Esophagus (tissue), 2 donors: ENCODE data around the gene GRB10. TPM values are rescaled to one million over a fixed set of nuclear protein-coding genes. Genes with fewer than 3 reads are reported as not detected.

ENCODE experiments used
- H3K27ac ChIP-seq, 2 donors: one replicate each; pipeline ENCODE4 v1.5.1; 2013; ENCODE audit warnings: low read depth in 2 of 2, mild to moderate bottlenecking in 2 of 2, inconsistent platforms in 1 of 2, low read length in 1 of 2, moderate library complexity in 1 of 2
- H3K27me3 ChIP-seq, 2 donors: one replicate each; pipeline ENCODE4 v1.6.1; 2013; ENCODE audit warnings: low read length in 2 of 2, control low read depth in 1 of 2, mild to moderate bottlenecking in 1 of 2; ENCODE audit not compliant: insufficient read depth in 2 of 2, control insufficient read depth in 1 of 2
- H3K36me3 ChIP-seq, 2 donors: one replicate each; pipeline ENCODE4 v1.6.1; 2013; ENCODE audit warnings: low read length in 1 of 2; ENCODE audit not compliant: control insufficient read depth in 2 of 2, insufficient read depth in 2 of 2
- H3K4me1 ChIP-seq, 2 donors: one replicate each; pipeline ENCODE4 v1.6.1; 2013; ENCODE audit warnings: low read length in 1 of 2; ENCODE audit not compliant: control insufficient read depth in 2 of 2, insufficient read depth in 2 of 2
- H3K4me3 ChIP-seq, 2 donors: one replicate each; pipeline ENCODE4 v1.5.1; 2013; ENCODE audit warnings: low read length in 2 of 2, mild to moderate bottlenecking in 2 of 2, low read depth in 1 of 2, moderate library complexity in 1 of 2
- H3K9me3 ChIP-seq, 2 donors: one replicate each; pipeline ENCODE4 v1.6.1; 2013; ENCODE audit warnings: mild to moderate bottlenecking in 2 of 2, low read depth in 1 of 2, low read length in 1 of 2, moderate library complexity in 1 of 2; ENCODE audit not compliant: control insufficient read depth in 2 of 2, insufficient read depth in 1 of 2
- WGBS, 2 donors: extraction: QIAGEN DNeasy Blood & Tissue Kit; methylation state at CpG; one replicate each; pipeline ENCODE4 v1.1.7; 2013; 5-methylcytosine and 5-hydroxymethylcytosine counted together
- polyA plus RNA-seq, 2 donors: library from polyadenylated mRNA; stranded (reverse); fragments of 200-250 nt; gene quantifications; one replicate each; pipeline ENCODE4 v1.2.3, GENCODE V29; 2013
- donor health status: healthy with polysubstance abuse.
- donor health status: Bipolar disorder and iron deficiency.

Gene GRB10
- polyA plus RNA-seq, 2 donors = 4.0 to 5.0 TPM

DNA sequence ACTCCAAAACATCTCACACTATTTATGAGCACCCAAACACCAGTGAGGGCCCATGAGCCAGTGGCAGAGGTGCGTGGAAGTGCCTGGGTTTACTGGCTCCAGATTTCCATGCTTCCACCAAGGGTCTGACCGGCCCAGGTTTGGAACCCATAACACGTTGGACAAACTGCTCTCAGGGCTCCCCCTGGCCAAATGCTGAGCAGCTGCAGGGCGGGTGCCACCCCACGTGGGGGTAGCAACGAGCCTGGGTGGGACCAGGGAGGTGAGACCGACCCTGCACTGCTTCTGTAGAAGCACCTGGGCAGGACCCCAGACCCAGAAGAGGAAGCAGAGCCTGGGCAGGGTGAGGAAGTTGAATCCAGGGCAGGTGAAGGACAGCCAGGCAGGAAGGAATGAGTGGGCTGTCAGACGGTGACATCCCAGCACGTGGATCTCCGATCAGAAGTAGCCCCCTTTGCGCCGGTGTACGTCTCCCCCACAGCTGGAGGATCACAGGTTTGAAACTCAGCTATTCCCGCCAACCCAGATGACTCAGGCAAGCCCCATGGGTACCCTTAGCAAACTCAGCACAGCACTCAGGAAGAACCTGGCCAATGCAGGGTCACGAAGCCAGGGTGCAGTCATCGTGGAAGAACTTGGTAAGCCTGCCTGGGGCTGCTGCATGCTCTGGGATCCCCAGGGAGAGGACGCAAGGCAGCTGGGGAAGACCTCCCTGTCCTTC is 117.1 kb downstream of the GRB10 start:
- Histone ChIP-seq H3K36me3 (no peaks in the 10 kb centered on the region), H3K4me3 (no peak overlapping the region), H3K27me3 (no peaks in the 10 kb centered on the region), H3K4me1 (peaks cover 12 to 19% of the 10 kb centered on the region in 2 donors), H3K9me3 (no peaks in the 10 kb centered on the region), H3K27ac (no peak overlapping the region)
- 80 to 84% methylated on average over 17 of the region's 17 CpGs for WGBS, 2 donors

DNA sequence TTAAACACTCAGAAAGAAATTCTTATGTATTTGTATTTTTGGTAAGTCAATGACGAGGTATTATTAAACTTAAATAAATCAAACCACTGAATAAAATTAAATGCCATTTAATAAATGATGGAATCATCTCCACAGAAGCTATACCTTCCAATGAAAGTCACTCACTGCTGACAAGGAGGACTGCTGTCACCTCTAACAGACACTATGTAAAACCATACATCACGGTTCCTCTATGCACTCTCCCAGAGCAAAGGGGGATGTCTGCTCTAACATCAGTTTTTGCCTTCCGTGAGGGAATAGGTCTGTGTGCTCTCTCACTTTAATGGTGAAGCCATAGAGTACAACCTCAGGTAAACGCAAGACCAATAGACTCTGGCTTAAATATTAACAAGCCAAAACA is 117.8 kb downstream of the GRB10 start:
- 57 to 62% methylated on average over 4 of the region's 4 CpGs for WGBS, 2 donors
- Histone ChIP-seq H3K4me1 (peaks cover 12 to 25% of the 10 kb centered on the region in 2 donors), H3K9me3 (no peaks in the 10 kb centered on the region), H3K27me3 (no peaks in the 10 kb centered on the region), H3K36me3 (peaks cover 0 to 3% of the 10 kb centered on the region in 2 donors), H3K4me3 (no peak overlapping the region), H3K27ac (no peak overlapping the region)

DNA sequence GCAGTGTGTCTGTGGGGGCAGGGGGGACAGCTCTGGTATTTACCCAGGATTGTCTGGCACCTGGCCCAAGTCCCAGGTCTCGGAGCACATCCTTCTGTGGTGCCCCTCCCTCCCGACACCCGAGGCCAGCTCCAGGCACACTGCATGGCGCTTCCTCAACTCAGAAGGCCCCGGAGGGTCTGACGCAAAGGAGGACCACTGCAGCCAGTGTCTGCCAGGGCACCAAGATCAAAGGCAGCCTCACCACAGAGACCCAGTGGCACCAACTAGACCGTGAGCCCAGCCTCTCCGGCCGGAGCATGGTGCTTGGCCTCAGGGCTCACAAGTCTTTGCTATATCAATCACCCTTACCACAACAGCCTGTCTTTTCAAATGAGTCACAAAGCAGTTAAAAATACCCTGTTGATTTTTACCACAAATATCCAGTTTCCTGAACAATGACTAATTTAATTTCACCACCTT is 118.2 kb downstream of the GRB10 start:
- H3K4me1 ChIP-seq = peaks cover 12 to 27% of the 10 kb centered on the region in 2 donors
- H3K27me3 ChIP-seq = no peaks in the 10 kb centered on the region
- no peaks in the 10 kb centered on the region for H3K9me3 ChIP-seq
- H3K36me3 ChIP-seq = peaks cover 0 to 4% of the 10 kb centered on the region in 2 donors
- H3K27ac ChIP-seq = no peak overlapping the region
- WGBS, 2 donors = 39 to 58% methylated on average over 9 of the region's 9 CpGs
- no peak overlapping the region for H3K4me3 ChIP-seq

DNA sequence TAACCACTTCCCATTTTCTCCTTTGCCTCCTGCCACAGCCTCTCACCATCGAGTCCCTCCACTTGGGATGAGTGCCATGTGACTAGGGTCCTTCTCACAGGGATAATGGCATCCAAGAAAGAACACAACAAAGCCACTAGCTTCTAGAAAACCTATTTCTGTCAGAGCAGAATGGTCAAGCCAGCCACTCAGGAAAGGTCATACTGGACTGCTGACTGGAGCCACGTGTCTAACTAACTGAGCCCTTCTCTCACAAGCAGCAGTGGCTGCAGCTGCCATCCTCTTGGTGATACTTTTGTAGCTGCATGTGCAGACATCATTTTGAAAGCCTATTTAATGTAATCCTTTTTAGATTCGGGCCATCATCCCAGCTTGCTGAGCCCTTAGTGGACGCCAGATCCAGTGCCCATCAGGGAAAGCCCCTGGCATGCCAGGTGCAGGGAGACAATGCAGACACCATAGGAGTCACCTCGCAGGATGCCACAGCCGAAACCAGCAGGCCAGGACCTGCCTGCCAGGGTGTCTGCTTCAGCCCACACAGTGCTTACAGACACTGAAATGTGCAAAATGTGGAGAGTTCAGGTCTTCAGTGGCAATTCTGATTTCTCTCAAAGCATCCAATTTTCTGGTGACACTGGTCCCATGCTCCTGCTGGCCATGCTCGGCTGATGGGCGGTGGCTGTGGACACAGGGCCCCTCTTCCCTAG is 119.1 kb downstream of the GRB10 start:
- no peak overlapping the region for H3K27ac ChIP-seq
- no peak overlapping the region for H3K4me3 ChIP-seq
- WGBS, 2 donors = 55 to 71% methylated on average over 8 of the region's 8 CpGs
- no peaks in the 10 kb centered on the region for H3K27me3 ChIP-seq
- H3K4me1 ChIP-seq = peaks cover 12 to 27% of the 10 kb centered on the region in 2 donors
- peaks cover 0 to 4% of the 10 kb centered on the region in 2 donors for H3K36me3 ChIP-seq
- no peaks in the 10 kb centered on the region for H3K9me3 ChIP-seq

DNA sequence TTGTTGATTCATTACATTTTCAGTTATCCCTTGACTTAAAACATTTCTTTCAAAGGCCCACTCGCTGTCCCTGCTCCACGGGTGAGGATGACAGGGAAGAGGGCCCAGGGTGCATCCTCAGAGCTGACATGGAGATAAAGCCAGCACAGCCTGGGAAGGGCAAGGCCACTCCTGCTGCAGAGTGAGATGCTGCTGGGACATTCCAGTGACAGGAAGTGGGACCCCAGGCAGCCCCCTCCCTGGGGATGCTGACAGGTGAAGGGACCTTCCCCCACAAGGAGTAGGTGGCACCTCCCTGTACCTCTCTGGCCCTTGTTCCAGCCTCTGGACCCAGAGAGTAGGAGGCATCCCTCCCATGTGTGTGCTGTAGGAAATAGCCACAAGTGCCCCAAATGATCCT is 119.7 kb downstream of the GRB10 start:
- Histone ChIP-seq H3K27me3 (no peaks in the 10 kb centered on the region), H3K36me3 (peaks cover 0 to 4% of the 10 kb centered on the region in 2 donors), H3K27ac (no peak overlapping the region), H3K4me1 (peaks cover 11 to 27% of the 10 kb centered on the region in 2 donors), H3K4me3 (no peak overlapping the region), H3K9me3 (no peaks in the 10 kb centered on the region)
- 92 to 99% methylated on average over 2 of the region's 2 CpGs for WGBS, 2 donors

DNA sequence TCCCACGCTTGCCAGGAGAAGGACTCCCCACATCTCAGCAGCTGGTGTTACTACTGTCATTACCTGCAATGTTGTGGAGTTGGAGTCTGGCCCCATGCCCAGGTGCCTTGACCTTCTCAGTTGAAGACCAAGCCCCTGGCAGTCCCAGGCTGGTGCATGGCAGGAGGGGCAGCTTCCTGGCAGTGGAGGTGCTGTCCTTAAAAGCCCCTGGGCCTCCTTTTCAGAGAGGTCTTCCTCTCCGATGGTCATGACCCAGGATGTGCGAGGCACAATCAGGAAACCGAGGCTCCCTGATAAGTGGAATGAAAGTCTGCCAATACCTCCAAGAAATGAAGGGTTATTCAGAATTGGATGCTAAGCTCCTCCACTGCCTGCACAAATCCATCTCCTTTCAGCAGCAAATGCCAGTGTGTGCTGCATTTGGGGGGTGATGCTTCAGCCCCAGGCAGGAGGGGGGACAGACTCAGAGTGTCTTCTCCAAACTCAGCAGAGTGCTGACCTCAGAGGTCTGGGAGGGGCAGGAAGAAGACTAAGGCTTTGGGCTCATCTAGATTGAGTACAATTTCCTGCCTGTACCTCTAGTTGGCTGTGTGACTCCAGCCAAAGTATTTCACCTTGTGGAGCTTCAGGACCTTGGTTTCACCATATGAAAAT is 120.5 kb downstream of the GRB10 start:
- Histone ChIP-seq H3K4me1 (peaks cover 7 to 27% of the 10 kb centered on the region in 2 donors), H3K27me3 (no peaks in the 10 kb centered on the region), H3K36me3 (peaks cover 0 to 4% of the 10 kb centered on the region in 2 donors), H3K9me3 (no peaks in the 10 kb centered on the region), H3K27ac (no peak overlapping the region), H3K4me3 (no peak overlapping the region)
- WGBS, 2 donors = 64 to 69% methylated on average over 4 of the region's 4 CpGs

DNA sequence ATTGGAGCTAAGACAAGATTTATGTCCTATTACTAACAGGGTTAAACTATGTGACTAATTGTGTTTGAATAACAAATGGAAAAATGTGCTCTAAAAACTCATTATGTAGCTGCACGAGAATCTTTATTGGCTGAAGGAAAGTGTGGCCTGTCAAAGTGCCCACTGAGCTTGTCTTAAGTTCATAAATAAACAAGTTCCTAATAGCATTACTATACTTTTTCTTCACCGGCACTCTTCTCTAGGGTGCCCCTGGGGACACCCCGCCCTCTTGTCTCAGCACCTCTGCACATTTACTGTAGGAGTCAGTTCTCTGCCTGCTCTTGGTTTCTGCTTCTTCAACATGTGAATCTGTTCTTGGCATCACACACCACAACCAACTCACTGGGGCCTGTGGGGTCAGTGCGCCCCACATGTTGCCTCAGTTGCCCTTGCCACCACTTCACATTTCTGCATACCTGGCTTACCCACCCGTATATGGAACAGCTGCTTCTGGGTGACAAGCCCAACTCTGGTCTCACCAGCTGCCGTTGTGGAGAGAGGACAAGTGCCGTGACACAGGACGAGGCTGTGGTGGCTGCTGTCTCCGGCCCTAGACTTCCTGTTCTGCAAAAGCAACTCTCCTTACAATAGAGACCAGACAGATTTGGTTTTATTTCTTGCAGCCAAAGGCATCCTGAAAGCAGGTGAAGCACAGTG is 121.2 kb downstream of the GRB10 start:
- Histone ChIP-seq H3K27ac (no peak overlapping the region), H3K36me3 (peaks cover 0 to 4% of the 10 kb centered on the region in 2 donors), H3K4me1 (peaks cover 7 to 27% of the 10 kb centered on the region in 2 donors), H3K27me3 (no peaks in the 10 kb centered on the region), H3K9me3 (no peaks in the 10 kb centered on the region), H3K4me3 (no peak overlapping the region)
- 56 to 57% methylated on average over 9 of the region's 9 CpGs for WGBS, 2 donors

DNA sequence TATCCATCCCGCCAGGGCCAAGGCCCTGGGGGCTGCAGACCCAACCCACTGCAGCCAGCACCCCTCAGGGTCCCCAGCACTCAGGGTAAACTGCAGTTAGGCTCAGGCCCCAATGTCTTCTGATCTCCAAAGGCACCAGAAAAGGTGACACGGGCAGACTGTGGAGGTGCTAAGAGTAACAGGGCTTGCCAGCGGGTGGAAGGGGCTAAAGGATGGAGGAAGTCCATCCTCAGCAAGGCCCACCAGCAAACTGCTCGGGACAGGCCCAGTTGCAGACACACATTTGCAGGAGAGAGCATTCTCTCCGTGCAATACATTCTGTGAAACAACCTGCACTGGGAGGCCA is 121.9 kb downstream of the GRB10 start:
- no peak overlapping the region for H3K27ac ChIP-seq
- no peak overlapping the region for H3K4me3 ChIP-seq
- no peaks in the 10 kb centered on the region for H3K9me3 ChIP-seq
- whole genome bisulfite sequencing, 2 donors = 90 to 93% methylated on average over 5 of the region's 5 CpGs
- H3K4me1 ChIP-seq = peaks cover 3 to 27% of the 10 kb centered on the region in 2 donors
- peaks cover 0 to 4% of the 10 kb centered on the region in 2 donors for H3K36me3 ChIP-seq
- H3K27me3 ChIP-seq = no peaks in the 10 kb centered on the region
